GM12892 (cell line): Measurements from ENCODE around the gene GET4.

Experiments
- POLR2A ChIP-seq: IDR thresholded peaks from 2 replicates; pipeline ENCODE4 v1.6.1; 2011; ENCODE audit warnings: low read depth, low read length, control low read depth
- POLR2AphosphoS5 ChIP-seq: IDR thresholded peaks from 2 replicates; pipeline ENCODE4 v1.6.1; 2011; ENCODE audit warnings: low read depth, low read length, control low read depth
- TAF1 ChIP-seq: IDR thresholded peaks from 2 replicates; pipeline ENCODE4 v1.6.1; 2011; ENCODE audit warnings: low read depth, mild to moderate bottlenecking, control low read depth, low read length, borderline replicate concordance

GRCh38 chr7:857661-858060 is 18.7 kb upstream of the GET4 start:
- TF ChIP-seq TAF1 (no peak), POLR2A (no peak), POLR2AphosphoS5 (no peak)
